GM12878 (cell line): ENCODE measurements around the gene PRM1. TPM values are rescaled to one million over a fixed set of nuclear protein-coding genes. Genes with fewer than 3 reads are reported as not detected.
A peak's percentile ranks its signal among the peaks of the same experiment; 100 is the strongest.

ENCODE experiments used
- BACH1 ChIP-seq: fragments of 450-650 bp; IDR thresholded peaks from 2 replicates; pipeline ENCODE4 v1.6.1; 2017; ENCODE audit warnings: mild to moderate bottlenecking, borderline replicate concordance
- DPF2 ChIP-seq: fragments of 450-650 bp; IDR thresholded peaks from 2 replicates; pipeline ENCODE4 v1.6.1; 2017; ENCODE audit warnings: mild to moderate bottlenecking
- JUNB ChIP-seq: IDR thresholded peaks from 2 replicates; pipeline ENCODE4 v1.6.1; 2016; ENCODE audit warnings: antibody characterized with exemption, mild to moderate bottlenecking
- MTA3 ChIP-seq: IDR thresholded peaks from 2 replicates; pipeline ENCODE4 v1.6.1; 2012; ENCODE audit warnings: low read length, inconsistent platforms, borderline replicate concordance
- NRF1 ChIP-seq: conservative IDR thresholded peaks from 2 replicates; pipeline ENCODE4 v1.6.1; 2011; ENCODE audit warnings: mild to moderate bottlenecking, low read depth, low read length, improper control_type of control experiment
- PAX5 ChIP-seq: IDR thresholded peaks from 2 replicates; pipeline ENCODE4 v1.6.1; 2011; ENCODE audit warnings: low read depth, low read length, borderline replicate concordance
- POLR2AphosphoS5 ChIP-seq: IDR thresholded peaks from 2 replicates; pipeline ENCODE4 v1.6.1; 2011; ENCODE audit warnings: mild to moderate bottlenecking, low read length, inconsistent platforms
- RCOR1 ChIP-seq: conservative IDR thresholded peaks from 2 replicates; pipeline ENCODE4 v1.6.1; 2012; ENCODE audit warnings: low read depth, low read length, improper control_type of control experiment
- RUNX3 ChIP-seq: IDR thresholded peaks from 2 replicates; pipeline ENCODE4 v1.6.1; 2012; ENCODE audit warnings: low read length, inconsistent platforms
- SPI1 ChIP-seq: IDR thresholded peaks from 2 replicates; pipeline ENCODE4 v1.6.1; 2011; ENCODE audit warnings: low read depth, mild to moderate bottlenecking, low read length, moderate library complexity, borderline replicate concordance; ENCODE audit not compliant: insufficient read depth
- WRNIP1 ChIP-seq: IDR thresholded peaks from 2 replicates; pipeline ENCODE4 v1.6.1; 2011; ENCODE audit warnings: low read depth, low read length, improper control_type of control experiment, borderline replicate concordance
- ZBED1 ChIP-seq: IDR thresholded peaks from 2 replicates; pipeline ENCODE4 v1.6.1; 2016; ENCODE audit warnings: borderline replicate concordance
- polyA plus RNA-seq, 11 experiments: library from polyadenylated mRNA; depleted of rRNA in 4 of 11; unstranded in 6 of 11; stranded (reverse) in 5 of 11; fragments of >200 nt; fragmentation: Nextera tagmentation in 4 of 11; fragmentation: Illumina TruSeq in 1 of 11; extraction: Ambion mirVana in 4 of 11; extraction: Trizol in 1 of 11; gene quantifications; 1 replicate in 1 of 11; 2 replicates in 10 of 11; pipeline versions ENCODE4 v1.2.1 to v1.2.3, GENCODE V29; 2011 to 2016; ENCODE audit warnings: inconsistent platforms in 2 of 11, missing spikeins in 2 of 11, low read depth in 1 of 11
- total RNA-seq, 4 experiments: library from RNA; depleted of rRNA in 3 of 4; stranded (reverse); fragments of >200 nt in 3 of 4; fragmentation: Illumina TruSeq in 1 of 4; extraction: Trizol in 1 of 4; gene quantifications; 2 replicates each; pipeline versions ENCODE4 v1.2.1 to v1.2.3, GENCODE V29; 2013 to 2021
- TF ChIP-seq, protein P1 (sequence below): fragments of 450-650 bp; IDR thresholded peaks from 2 replicates; pipeline ENCODE4 v1.6.1; 2017; ENCODE audit warnings: mild to moderate bottlenecking, moderate library complexity
- TF ChIP-seq, protein P2 (sequence below): fragments of 450-650 bp; formaldehyde crosslinking; IDR thresholded peaks from 2 replicates; pipeline ENCODE4 v1.4.0; 2022; ENCODE audit warnings: mild to moderate bottlenecking, moderate library complexity
- TF ChIP-seq, protein P3 (sequence below): IDR thresholded peaks from 2 replicates; pipeline ENCODE4 v1.6.1; 2011; ENCODE audit warnings: low read depth, mild to moderate bottlenecking, low read length, moderate library complexity, borderline replicate concordance; ENCODE audit errors: extremely low read depth
- TF ChIP-seq, protein P4 (sequence below): fragments of 450-650 bp; IDR thresholded peaks from 2 replicates; pipeline ENCODE4 v1.6.1; 2017; ENCODE audit warnings: borderline replicate concordance
- TF ChIP-seq, protein P5 (sequence below): fragments of 450-650 bp; IDR thresholded peaks from 2 replicates; pipeline ENCODE4 v1.6.1; 2014; ENCODE audit warnings: mild to moderate bottlenecking

Gene PRM1
- total and polyA plus RNA-seq, 10 of the 15 experiments (the other 5 are each of a cell fraction or from before 2014, with no cell fraction given): 0.20 TPM; not detected in 9

DNA sequence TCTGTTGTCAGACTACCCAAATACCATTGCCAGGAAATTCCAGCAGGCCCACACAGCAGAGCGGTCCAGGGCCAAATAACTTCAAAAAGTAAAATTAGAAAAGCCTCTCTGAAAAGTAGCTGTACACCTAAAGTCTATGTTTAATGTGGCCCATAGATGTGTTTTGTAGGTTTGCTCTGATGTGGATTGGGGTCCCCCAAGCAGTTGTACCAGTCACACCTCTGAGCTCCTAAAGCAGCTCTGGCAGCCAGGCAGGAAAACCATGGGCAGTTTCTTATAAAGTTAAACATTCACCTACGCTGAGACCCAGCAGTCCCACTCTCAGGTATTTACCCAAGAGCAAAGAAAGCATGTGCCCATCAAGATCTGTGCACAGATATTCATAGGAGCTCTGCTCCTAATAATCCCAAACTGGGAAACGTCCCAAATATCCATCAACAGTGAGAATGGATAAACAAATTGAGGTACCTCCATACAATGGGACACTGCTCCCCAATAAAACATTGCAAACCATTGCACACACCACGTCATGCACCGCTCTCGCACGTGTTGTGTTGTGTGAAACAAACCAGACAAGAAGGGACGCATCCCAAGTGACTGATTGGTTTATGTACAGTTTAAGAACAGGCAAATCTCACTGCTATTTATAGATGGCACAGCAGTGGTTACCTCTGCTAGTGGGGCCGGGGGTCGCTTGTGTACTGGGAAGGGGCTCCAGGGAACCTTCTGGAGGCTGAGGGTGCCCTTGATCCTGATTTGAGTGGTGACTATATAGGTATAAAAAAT is 15.8 kb upstream of the PRM1 start (continued):
- TF ChIP-seq, protein P1, sequence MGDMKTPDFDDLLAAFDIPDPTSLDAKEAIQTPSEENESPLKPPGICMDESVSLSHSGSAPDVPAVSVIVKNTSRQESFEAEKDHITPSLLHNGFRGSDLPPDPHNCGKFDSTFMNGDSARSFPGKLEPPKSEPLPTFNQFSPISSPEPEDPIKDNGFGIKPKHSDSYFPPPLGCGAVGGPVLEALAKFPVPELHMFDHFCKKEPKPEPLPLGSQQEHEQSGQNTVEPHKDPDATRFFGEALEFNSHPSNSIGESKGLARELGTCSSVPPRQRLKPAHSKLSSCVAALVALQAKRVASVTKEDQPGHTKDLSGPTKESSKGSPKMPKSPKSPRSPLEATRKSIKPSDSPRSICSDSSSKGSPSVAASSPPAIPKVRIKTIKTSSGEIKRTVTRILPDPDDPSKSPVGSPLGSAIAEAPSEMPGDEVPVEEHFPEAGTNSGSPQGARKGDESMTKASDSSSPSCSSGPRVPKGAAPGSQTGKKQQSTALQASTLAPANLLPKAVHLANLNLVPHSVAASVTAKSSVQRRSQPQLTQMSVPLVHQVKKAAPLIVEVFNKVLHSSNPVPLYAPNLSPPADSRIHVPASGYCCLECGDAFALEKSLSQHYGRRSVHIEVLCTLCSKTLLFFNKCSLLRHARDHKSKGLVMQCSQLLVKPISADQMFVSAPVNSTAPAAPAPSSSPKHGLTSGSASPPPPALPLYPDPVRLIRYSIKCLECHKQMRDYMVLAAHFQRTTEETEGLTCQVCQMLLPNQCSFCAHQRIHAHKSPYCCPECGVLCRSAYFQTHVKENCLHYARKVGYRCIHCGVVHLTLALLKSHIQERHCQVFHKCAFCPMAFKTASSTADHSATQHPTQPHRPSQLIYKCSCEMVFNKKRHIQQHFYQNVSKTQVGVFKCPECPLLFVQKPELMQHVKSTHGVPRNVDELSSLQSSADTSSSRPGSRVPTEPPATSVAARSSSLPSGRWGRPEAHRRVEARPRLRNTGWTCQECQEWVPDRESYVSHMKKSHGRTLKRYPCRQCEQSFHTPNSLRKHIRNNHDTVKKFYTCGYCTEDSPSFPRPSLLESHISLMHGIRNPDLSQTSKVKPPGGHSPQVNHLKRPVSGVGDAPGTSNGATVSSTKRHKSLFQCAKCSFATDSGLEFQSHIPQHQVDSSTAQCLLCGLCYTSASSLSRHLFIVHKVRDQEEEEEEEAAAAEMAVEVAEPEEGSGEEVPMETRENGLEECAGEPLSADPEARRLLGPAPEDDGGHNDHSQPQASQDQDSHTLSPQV: peak; percentile 42; the same call in 1 of the 2 replicates
- no peak for TF ChIP-seq RUNX3
- peak; percentile 9; the same call in 1 of the 2 replicates for TF ChIP-seq JUNB
- TF ChIP-seq SPI1: no peak
- TF ChIP-seq, protein P2, sequence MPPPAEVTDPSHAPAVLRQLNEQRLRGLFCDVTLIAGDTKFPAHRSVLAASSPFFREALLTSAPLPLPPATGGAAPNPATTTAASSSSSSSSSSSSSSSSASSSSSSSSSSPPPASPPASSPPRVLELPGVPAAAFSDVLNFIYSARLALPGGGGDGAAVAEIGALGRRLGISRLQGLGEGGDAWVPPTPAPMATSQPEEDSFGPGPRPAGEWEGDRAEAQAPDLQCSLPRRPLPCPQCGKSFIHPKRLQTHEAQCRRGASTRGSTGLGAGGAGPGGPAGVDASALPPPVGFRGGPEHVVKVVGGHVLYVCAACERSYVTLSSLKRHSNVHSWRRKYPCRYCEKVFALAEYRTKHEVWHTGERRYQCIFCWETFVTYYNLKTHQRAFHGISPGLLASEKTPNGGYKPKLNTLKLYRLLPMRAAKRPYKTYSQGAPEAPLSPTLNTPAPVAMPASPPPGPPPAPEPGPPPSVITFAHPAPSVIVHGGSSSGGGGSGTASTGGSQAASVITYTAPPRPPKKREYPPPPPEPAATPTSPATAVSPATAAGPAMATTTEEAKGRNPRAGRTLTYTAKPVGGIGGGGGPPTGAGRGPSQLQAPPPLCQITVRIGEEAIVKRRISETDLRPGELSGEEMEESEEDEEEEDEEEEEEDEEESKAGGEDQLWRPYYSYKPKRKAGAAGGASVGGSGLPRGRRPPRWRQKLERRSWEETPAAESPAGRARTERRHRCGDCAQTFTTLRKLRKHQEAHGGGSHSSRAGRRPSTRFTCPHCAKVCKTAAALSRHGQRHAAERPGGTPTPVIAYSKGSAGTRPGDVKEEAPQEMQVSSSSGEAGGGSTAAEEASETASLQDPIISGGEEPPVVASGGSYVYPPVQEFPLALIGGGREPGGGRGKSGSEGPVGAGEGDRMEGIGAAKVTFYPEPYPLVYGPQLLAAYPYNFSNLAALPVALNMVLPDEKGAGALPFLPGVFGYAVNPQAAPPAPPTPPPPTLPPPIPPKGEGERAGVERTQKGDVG (CRISPR knock-in tag): no peak
- TF ChIP-seq, protein P3, sequence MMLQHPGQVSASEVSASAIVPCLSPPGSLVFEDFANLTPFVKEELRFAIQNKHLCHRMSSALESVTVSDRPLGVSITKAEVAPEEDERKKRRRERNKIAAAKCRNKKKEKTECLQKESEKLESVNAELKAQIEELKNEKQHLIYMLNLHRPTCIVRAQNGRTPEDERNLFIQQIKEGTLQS: no peak
- TF ChIP-seq RCOR1: no peak
- TF ChIP-seq MTA3: peak; percentile 36; the same call in 1 of the 2 replicates
- no peak for TF ChIP-seq WRNIP1
- TF ChIP-seq, protein P4, sequence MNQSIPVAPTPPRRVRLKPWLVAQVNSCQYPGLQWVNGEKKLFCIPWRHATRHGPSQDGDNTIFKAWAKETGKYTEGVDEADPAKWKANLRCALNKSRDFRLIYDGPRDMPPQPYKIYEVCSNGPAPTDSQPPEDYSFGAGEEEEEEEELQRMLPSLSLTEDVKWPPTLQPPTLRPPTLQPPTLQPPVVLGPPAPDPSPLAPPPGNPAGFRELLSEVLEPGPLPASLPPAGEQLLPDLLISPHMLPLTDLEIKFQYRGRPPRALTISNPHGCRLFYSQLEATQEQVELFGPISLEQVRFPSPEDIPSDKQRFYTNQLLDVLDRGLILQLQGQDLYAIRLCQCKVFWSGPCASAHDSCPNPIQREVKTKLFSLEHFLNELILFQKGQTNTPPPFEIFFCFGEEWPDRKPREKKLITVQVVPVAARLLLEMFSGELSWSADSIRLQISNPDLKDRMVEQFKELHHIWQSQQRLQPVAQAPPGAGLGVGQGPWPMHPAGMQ: no peak
- no peak for TF ChIP-seq NRF1
- no peak for TF ChIP-seq POLR2AphosphoS5
- TF ChIP-seq, protein P5, sequence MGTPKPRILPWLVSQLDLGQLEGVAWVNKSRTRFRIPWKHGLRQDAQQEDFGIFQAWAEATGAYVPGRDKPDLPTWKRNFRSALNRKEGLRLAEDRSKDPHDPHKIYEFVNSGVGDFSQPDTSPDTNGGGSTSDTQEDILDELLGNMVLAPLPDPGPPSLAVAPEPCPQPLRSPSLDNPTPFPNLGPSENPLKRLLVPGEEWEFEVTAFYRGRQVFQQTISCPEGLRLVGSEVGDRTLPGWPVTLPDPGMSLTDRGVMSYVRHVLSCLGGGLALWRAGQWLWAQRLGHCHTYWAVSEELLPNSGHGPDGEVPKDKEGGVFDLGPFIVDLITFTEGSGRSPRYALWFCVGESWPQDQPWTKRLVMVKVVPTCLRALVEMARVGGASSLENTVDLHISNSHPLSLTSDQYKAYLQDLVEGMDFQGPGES: no peak
- TF ChIP-seq PAX5: 0 out of 2 replicates have a peak, but pooled peaks have one; percentile 42
- 0 out of 2 replicates have a peak, but pooled peaks have one; percentile 24 for TF ChIP-seq BACH1
- no peak for TF ChIP-seq DPF2
- no peak for TF ChIP-seq ZBED1
